GM18499 (cell line): ENCODE measurements around the gene MDM2.

Experiments used
- ATAC-seq: cut with Tn5 transposase; IDR thresholded peaks from one replicate; pipeline ENCODE4 v1.9.1; 2021; ENCODE audit warnings: moderate number of reproducible peaks; ENCODE audit not compliant: insufficient read depth, unreplicated experiment

MDM2 gene

DNA sequence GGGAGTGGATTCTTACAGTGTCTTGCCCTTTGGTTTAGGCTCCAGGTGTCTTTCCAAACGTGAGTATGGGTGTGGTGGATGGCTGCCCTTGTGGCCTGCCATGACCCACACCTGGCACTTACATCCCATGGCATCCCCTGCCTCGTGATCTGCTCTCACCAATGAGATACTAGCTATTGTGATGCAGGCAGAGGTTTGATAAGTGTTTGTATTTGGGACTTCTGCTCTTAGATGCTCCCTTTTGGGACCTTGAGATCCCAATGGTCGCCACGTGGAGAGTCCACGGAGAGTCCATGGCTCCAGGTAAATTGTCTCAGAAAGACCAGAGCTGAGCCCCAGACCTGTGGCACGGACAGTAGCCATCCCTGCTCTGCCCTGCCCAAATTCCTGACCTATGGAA is 62.5 kb downstream of the MDM2 start:
- ATAC-seq, result no peak

DNA sequence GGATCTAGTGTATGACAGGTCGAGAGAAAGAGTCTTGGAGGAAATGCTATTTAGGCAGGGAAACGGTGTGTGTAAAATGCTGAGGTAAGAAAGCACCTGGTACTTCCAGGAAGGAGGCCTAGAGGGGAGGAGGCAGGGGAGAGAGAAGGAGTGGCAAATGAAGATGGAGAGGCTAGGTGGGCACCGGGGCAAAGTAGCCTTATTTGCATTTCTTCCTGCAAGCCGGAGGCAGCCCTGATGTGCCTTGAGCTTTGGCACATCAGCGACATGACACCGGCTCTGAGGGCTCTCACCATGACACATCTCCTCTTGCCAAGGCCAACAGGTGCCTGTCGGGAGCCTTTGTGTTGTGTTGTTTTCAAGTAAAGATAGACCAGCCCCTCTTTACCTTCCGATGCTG is 63.4 kb downstream of the MDM2 start:
- ATAC-seq, result no peak

GRCh38 chr12:68871921-68872320 is 63.9 kb downstream of the MDM2 start:
- ATAC-seq, result no peak

GRCh38 chr12:68873316-68873715 is 65.3 kb downstream of the MDM2 start:
- ATAC-seq, result no peak

GRCh38 chr12:68876461-68876860 is 68.5 kb downstream of the MDM2 start:
- ATAC-seq, result no peak

DNA sequence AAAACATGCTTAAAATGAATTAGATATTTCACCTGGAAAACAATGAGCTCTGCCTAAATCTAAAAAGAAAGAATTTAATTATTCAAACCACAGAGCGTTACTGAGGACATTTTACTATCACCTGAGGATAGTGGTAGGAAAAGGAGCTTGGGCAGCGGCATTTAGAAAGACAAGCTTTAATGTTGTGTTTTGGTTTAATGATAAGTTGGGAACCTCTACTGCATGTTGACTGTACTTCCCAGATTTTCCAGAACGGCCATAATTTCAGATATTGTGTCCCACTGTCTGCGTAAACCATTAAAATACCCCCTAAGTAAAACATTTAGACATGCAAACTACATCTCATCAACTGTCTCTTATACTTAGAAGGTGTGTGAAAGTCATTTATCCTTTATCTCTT is 69.6 kb downstream of the MDM2 start:
- ATAC-seq, result no peak

DNA sequence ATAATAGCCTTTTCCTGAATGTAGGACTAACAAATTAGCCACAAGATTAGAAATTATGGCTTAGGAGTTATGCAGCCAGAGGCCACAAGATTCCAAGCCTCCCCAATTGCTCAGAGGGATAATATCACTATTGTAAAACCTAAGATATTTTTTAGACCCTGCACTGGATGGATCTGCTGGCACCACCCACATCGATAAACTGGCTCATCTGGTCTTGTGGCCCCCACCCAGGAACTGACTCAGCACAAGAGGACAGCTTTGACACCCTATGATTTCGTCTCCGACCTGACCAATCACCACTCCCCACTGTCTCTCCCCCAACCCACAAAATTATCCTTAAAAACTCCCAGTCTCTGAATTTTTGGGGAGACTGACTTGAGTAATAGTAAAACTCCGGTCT is 70.3 kb downstream of the MDM2 start:
- no peak for ATAC-seq

DNA sequence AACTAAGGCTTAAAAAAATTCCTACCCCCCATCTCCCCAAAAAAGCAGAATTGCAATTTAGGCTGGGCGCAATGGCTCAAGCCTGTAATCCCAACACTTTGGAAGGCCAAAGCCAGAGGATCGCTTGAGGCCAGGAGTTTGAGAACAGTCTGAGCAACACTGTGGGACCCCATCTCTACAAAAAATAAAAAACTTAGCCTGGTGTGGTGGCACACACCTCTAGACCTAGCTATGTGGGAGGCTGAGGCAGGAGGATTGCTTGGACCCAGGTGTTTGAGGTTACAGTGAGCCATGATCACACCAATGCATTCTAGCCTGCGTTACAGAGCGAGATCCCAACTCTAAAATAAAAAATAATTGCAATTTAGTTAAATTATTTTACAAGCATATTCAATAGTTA is 70.9 kb downstream of the MDM2 start:
- no peak for ATAC-seq

GRCh38 chr12:68880660-68881325 is 72.8 kb downstream of the MDM2 start:
- ATAC-seq, result no peak

DNA sequence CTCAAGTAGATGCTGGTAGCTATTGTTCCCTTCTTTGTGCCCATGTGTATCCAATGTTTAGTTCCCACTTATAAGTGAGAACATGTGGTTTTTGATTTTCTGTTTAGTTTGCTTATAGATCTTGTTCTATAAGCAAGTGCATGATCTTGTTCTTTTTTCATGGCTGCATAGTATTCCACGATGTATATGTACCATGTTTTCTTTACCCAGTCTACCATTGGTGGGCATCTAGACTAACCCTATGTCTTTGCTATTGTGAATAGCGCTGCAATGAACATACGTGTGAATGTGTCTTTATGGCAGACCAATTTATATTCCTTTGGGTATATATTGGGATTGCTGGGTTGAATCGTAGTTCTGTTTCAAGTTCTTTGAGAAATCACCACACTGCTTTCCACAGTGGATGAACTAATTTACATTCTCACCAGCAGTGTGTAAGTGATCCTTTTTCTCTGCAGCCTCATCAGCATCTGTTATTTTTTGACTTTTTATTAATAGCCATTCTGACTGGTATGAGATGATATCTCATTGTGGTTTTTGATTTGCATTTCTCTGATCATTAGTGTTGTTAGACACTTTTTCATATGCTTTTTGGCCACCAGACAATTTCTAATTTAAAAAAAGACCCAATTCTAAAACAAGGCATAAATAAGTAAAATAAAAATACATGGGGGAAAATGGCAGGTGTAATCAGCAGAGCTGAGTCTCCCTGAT is 74.4 kb downstream of the MDM2 start:
- no peak for ATAC-seq

GRCh38 chr12:68883151-68883550 is 75.2 kb downstream of the MDM2 start:
- ATAC-seq, result no peak

DNA sequence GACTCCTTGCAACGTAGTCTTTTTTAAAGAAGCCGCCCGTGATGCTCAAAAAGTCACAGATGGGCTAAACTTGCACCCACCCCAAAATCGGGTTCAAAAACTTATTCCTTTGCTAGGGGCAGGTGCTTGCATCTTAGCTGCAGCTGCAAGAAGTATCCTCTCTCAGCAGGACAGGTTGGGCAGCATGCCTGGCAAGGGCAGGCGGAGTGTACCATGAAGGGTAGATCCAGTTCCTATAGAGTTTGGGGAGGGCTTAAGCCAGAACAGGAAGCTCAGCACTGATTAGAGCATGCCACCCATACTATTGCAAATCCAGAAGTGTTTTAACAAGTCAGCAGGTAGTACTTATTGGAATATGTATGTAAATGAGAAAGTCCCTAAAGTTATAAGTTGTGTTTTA is 76.3 kb downstream of the MDM2 start:
- no peak for ATAC-seq

DNA sequence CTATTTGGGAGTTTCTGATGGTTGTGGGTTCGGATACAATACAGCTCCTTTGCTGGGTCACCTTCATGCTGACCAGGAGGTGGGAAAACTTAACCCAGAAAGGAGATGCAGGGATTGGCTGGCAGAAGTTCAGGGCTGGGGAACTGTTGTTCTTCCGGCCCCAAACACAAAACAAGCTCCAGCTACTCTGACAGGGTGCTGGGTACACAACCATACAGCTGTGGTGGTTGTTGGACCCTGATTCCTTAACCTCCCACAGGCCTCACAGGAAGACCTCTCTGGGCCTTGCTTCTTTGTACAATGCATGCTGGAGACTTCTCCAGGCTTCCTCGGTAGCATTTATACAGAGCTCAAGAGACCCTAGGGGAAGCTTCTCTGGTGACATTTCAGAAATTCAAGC is 77.4 kb downstream of the MDM2 start:
- no peak for ATAC-seq

GRCh38 chr12:68886636-68887572 is 78.9 kb downstream of the MDM2 start:
- no peak for ATAC-seq

DNA sequence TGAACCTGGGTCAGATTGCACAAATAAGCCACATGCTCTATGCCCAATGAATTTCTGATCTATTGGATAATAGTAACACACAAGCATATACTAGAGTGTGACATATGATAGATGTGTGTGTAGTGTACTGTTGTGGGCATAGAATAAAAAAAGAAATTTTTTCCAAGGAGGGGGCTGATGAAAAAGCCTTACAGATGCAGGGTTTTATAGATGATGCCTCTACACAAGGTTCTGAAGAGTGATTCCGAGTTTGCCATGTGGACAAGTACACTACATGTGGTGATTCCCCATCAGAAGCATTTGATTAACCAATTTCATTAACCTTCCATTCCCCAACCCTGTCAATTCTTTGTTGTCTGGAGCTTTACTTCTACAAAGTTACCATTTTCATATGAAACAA is 79.7 kb downstream of the MDM2 start:
- no peak for ATAC-seq

- no peak for ATAC-seq
Measured at GRCh38 chr12:68888243-68888642, 80.3 kb downstream of the MDM2 start.

DNA sequence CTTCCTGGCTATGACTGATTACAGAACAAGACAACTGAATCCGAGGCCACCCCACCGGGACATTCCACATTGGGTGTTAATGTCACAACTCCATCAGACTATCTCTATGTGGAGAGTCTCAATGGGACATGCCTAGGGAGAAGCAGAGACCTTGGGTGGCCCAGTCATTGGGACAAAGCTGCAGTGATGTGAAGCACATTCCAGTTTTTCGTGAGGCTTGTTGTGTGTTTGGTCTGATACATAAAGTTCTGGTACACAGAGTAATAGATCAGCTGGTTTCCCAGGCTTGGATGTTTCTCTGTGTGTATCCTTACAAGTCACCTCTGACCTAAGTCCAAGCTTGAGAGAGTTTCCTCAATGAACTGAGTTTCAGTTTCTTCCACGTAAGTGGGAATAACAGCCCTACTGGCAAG is 82.7 kb downstream of the MDM2 start:
- ATAC-seq, result no peak

DNA sequence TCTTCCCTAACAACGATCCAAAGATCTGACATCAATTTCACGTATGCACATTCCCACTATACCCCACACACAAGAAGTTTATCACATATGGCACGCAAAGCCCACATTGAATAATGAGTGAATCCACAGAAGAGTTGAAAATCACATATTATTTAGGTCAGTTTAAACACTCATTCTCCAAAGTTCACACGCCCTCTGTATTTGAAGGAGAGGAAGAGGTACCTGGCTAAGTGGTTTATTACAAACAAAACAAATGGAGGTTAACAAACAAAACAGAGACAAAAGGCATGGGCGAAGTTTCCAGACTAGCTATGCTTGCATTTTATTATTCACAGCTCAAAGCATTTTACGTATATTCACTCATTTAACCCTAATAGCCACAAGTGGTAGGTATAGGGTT is 83.2 kb downstream of the MDM2 start:
- ATAC-seq, result no peak

GRCh38 chr12:68893201-68893600 is 85.2 kb downstream of the MDM2 start:
- ATAC-seq, result no peak

DNA sequence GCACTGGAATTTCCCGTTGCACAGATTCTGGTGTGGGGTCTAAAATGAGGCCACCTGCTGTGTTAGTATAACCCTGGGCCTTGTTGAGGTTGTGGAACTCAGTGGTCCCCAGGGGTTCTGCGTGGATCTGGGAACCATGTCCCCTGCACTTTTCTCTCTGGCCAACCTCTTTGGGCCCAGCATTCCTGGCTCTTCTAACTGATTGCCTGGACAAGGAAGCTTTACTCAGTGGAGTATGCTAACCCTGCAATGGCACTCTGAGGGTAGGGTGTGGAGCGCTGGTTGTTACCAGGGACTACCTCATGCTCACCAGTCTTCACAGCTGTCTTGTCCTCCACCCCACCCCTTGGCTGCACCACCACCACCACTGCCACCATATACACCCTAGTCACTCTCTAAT is 85.8 kb downstream of the MDM2 start:
- no peak for ATAC-seq

- ATAC-seq, result no peak
Measured at GRCh38 chr12:68894276-68894855, 86.4 kb downstream of the MDM2 start.
